Mammary epithelial cell (primary cell): ENCODE results near the gene MOV10L1.

Source experiments
- CTCF ChIP-seq, 2 donors: IDR thresholded peaks in 1 of 2; conservative IDR thresholded peaks in 1 of 2; 2 replicates each; pipeline ENCODE4 v1.5.1; 2011 to 2012; ENCODE audit warnings: inconsistent platforms in 2 of 2, low read length in 2 of 2, mild to moderate bottlenecking in 2 of 2, control low read depth in 1 of 2, low read depth in 1 of 2; ENCODE audit not compliant: insufficient read depth in 1 of 2; ENCODE audit errors: extremely low read depth in 1 of 2
- EZH2 ChIP-seq: IDR thresholded peaks from 2 replicates; pipeline ENCODE4 v1.6.1; 2012; ENCODE audit warnings: low read length, inconsistent platforms, borderline replicate concordance

- TF ChIP-seq EZH2 (no peak), CTCF (conservative IDR thresholded peaks at IDR 0.05 in 1 of 2, IDR thresholded peaks at IDR 0.05 in 1 of 2; ENCODE audit: extremely low read depth in 1 of 2, insufficient read depth in 1 of 2, low read depth in 1 of 2, low read length in 2 of 2) (no peak)
These were observed 2.5 kb downstream of the MOV10L1 start for GRCh38 chr22:50092342-50092741.
